Measurements from ENCODE around the gene MRM3.

The MRM3 gene

DNA sequence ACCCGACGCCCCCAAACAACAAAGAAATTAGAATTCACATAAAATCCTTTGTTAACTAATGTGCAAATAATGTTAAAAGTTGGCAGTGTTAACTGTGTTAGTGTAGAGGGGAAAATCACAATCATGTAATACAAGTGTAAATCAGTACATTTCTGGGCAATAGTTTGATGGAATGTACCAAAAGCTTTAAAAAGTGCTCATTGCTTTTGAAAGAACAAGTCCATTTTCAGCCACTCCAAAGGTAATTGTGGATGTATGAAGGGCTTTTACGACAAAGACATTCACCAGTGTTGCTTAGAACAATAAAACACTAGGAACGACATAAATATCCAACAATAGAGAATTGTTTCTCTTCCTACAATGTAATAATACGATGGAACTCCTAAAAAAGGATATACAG, 9.1 kb upstream of the MRM3 start:
- TF ChIP-seq, protein P1, sequence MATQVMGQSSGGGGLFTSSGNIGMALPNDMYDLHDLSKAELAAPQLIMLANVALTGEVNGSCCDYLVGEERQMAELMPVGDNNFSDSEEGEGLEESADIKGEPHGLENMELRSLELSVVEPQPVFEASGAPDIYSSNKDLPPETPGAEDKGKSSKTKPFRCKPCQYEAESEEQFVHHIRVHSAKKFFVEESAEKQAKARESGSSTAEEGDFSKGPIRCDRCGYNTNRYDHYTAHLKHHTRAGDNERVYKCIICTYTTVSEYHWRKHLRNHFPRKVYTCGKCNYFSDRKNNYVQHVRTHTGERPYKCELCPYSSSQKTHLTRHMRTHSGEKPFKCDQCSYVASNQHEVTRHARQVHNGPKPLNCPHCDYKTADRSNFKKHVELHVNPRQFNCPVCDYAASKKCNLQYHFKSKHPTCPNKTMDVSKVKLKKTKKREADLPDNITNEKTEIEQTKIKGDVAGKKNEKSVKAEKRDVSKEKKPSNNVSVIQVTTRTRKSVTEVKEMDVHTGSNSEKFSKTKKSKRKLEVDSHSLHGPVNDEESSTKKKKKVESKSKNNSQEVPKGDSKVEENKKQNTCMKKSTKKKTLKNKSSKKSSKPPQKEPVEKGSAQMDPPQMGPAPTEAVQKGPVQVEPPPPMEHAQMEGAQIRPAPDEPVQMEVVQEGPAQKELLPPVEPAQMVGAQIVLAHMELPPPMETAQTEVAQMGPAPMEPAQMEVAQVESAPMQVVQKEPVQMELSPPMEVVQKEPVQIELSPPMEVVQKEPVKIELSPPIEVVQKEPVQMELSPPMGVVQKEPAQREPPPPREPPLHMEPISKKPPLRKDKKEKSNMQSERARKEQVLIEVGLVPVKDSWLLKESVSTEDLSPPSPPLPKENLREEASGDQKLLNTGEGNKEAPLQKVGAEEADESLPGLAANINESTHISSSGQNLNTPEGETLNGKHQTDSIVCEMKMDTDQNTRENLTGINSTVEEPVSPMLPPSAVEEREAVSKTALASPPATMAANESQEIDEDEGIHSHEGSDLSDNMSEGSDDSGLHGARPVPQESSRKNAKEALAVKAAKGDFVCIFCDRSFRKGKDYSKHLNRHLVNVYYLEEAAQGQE (IDR thresholded peaks at IDR 0.05; ENCODE audit: insufficient read depth in 1 of 2, low read depth in 2 of 2, low read length in 2 of 2), result no peak
- TF ChIP-seq SIN3A (IDR thresholded peaks at IDR 0.05; ENCODE audit: borderline replicate concordance, insufficient read depth, low read length) (no peak), FOXP2 (optimal IDR thresholded peaks at IDR 0.05; ENCODE audit: borderline replicate concordance, extremely low read depth, extremely low read length, insufficient read depth) (no peak), TAF1 (IDR thresholded peaks at IDR 0.05; ENCODE audit: borderline replicate concordance, insufficient read depth, low read length) (no peak), POLR2AphosphoS5 (IDR thresholded peaks at IDR 0.05; ENCODE audit: low read depth, low read length) (no peak)

DNA sequence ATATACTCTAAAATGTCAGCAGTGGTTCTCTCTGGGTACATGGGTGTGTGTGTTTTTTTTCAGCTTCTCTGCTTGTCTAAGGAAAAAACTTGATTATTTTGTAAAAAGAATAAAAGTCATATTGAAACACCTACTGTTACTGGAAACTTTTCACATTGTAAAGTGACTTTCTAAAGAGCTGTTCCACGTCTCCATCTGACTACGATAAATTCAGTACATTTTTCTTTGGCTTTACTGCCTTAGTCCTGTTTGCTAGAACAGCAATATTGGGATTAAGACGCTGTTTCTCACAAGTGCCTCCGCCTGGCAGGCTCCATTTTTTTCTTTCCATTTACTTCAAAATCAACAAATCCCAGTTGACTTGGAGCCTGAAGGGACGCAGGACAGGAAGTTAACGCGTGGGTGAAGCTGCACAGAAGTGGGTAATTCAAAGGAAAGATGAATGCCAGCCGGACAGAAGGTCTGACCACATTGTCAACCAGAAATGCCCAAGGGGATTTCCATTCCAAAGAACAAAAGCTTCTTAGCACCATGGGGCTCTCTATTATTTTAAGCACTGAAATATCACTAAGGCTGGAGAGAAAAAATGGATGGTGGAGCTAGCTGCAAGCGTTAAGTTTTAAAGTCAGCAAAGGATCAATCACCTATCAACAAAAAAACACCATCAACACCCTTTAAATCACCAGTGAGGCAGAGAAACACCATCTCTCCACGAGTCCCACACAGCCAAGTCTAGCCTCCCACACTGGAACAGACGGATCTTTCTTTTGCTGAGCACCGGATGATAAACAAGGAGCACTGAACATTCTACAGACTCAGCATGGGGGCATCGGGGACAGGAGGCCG, 8.5 kb upstream of the MRM3 start:
- TF ChIP-seq, protein P1 (IDR thresholded peaks at IDR 0.05; ENCODE audit: insufficient read depth in 1 of 2, low read depth in 2 of 2, low read length in 2 of 2), result no peak
- TF ChIP-seq POLR2AphosphoS5 (IDR thresholded peaks at IDR 0.05; ENCODE audit: low read depth, low read length) (no peak), FOXP2 (optimal IDR thresholded peaks at IDR 0.05; ENCODE audit: borderline replicate concordance, extremely low read depth, extremely low read length, insufficient read depth) (no peak), SIN3A (IDR thresholded peaks at IDR 0.05; ENCODE audit: borderline replicate concordance, insufficient read depth, low read length) (no peak)

DNA sequence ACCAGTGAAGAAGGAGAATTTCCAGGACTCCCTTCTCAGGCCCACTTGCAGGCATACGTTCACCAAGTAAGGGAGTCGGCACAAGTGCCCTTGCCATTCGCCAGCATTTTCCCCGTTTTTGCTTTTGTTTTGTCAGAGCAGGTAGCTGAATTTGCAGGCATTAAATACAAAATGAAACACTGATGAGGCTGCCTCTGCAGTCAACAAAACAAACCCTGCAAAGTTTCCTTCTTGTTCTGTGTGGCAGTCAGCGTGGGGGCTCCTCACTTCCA, 7.9 kb upstream of the MRM3 start:
- TF ChIP-seq, protein P1 (IDR thresholded peaks at IDR 0.05; ENCODE audit: insufficient read depth in 1 of 2, low read depth in 2 of 2, low read length in 2 of 2), result no peak
- TF ChIP-seq POLR2AphosphoS5 (IDR thresholded peaks at IDR 0.05; ENCODE audit: low read depth, low read length) (no peak), FOXP2 (optimal IDR thresholded peaks at IDR 0.05; ENCODE audit: borderline replicate concordance, extremely low read depth, extremely low read length, insufficient read depth) (no peak), SIN3A (IDR thresholded peaks at IDR 0.05; ENCODE audit: borderline replicate concordance, insufficient read depth, low read length) (no peak), TAF1 (IDR thresholded peaks at IDR 0.05; ENCODE audit: borderline replicate concordance, insufficient read depth, low read length) (no peak)

DNA sequence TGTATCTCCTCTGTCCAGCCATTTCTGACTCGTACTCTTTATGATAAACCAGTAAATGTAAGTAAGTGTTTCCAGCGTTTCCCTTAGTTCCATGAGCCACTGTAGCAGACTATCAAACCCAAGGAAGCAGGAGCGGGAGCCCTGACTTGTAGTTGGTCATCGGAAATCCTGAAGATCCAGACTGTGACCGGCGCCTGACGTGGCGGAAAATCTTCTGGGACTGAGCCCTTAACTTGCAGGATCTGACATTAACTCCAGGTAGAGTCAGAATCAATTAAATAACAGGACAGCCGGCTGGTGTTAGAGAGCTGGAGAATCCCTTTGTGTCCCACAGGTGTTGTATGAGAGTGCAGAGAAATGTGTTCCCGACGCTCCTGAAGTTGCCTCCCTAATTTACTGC, 4.1 kb upstream of the MRM3 start:
- TF ChIP-seq FOXP2 (optimal IDR thresholded peaks at IDR 0.05; ENCODE audit: borderline replicate concordance, extremely low read depth, extremely low read length, insufficient read depth) (no peak), TAF1 (IDR thresholded peaks at IDR 0.05; ENCODE audit: borderline replicate concordance, insufficient read depth, low read length) (no peak), POLR2AphosphoS5 (IDR thresholded peaks at IDR 0.05; ENCODE audit: low read depth, low read length) (no peak), SIN3A (IDR thresholded peaks at IDR 0.05; ENCODE audit: borderline replicate concordance, insufficient read depth, low read length) (no peak)
- TF ChIP-seq, protein P1 (IDR thresholded peaks at IDR 0.05; ENCODE audit: insufficient read depth in 1 of 2, low read depth in 2 of 2, low read length in 2 of 2), result no peak
